ENCODE measurements around the gene CD2BP2. TPM values are rescaled to one million over a fixed set of nuclear protein-coding genes. Genes with fewer than 3 reads are reported as not detected.

Gene CD2BP2
- total and polyA plus RNA-seq, 2 of the 8 experiments (the other 6 are each of a cell fraction or from before 2014, with no cell fraction given): 22.4 to 55.3 TPM

GRCh38 chr16:30351001-30351441 is 4.1 kb downstream of the CD2BP2 start:
- no peak overlapping the region for H3K9ac ChIP-seq (replicated peaks in 1 of 4; ENCODE audit: extremely low read depth in 1 of 4, low read depth in 3 of 4, low read length in 3 of 4)
- TF ChIP-seq SIX5 (IDR thresholded peaks at IDR 0.05; ENCODE audit: low read depth, low read length) (no peak), EZH2 (IDR thresholded peaks at IDR 0.05; ENCODE audit: low read depth, low read length, severe bottlenecking) (no peak), MAX (IDR thresholded peaks at IDR 0.05) (no peak), HDAC2 (IDR thresholded peaks at IDR 0.05; ENCODE audit: borderline replicate concordance in 1 of 2, low read depth in 2 of 2, low read length in 2 of 2) (no peak), JUND (IDR thresholded peaks at IDR 0.05; ENCODE audit: low read length) (no peak), RBBP5 (IDR thresholded peaks at IDR 0.05; ENCODE audit: borderline replicate concordance, low read depth, low read length) (no peak), EP300 (IDR thresholded peaks at IDR 0.05; ENCODE audit: borderline replicate concordance in 1 of 2, low read depth in 2 of 2, low read length in 2 of 2) (no peak), SUZ12 (IDR thresholded peaks at IDR 0.05; ENCODE audit: low read length) (no peak), GABPA (IDR thresholded peaks at IDR 0.05; ENCODE audit: borderline replicate concordance, insufficient read depth, low read length) (no peak), KDM4A (IDR thresholded peaks at IDR 0.05; ENCODE audit: low read depth, low read length, severe bottlenecking) (no peak)
- no peak overlapping the region for H2BK20ac ChIP-seq (ENCODE audit: low read length)
- H2AK5ac ChIP-seq (ENCODE audit: low read depth, low read length): no peak overlapping the region
- H4K5ac ChIP-seq (ENCODE audit: insufficient read length, low read depth, low read length): no peak overlapping the region
- no peaks in the 10 kb centered on the region for H3K27me3 ChIP-seq (replicated peaks in 1 of 4; ENCODE audit: control insufficient read depth in 3 of 4, extremely low read depth in 1 of 4, insufficient read depth in 3 of 4, low read length in 3 of 4)
- H3K23ac ChIP-seq (ENCODE audit: insufficient read length): no peak overlapping the region
- no peak overlapping the region for H2BK120ac ChIP-seq (replicated peaks; ENCODE audit: low read depth, low read length)
- FAIRE-seq (no peak), DNase-seq (ENCODE audit: low read depth in 1 of 2, low spot score in 2 of 2) (no peak)
- no peak overlapping the region for H3K56ac ChIP-seq (replicated peaks; ENCODE audit: insufficient read length, low read depth, low read length)
- ChIA-PET CTCF (ENCODE audit: partially characterized antibody) (interaction anchor here (0.9 to 1.0 kb wide), 2 partner anchors 9 to 59 kb away, joined by 3 read pairs; no protein-coding TSS in a partner anchor), POLR2A (ENCODE audit: partially characterized antibody) (interaction anchor here (1.1 to 1.2 kb wide), 2 partner anchors 20 to 32 kb away, joined by 3 to 4 read pairs; partner anchors contain the start of gene SEPTIN1)
- H3K4me3 ChIP-seq (ENCODE audit: extremely low read depth in 1 of 4, insufficient read depth in 2 of 4, low read depth in 3 of 4, low read length in 4 of 4): no peak overlapping the region
- peaks cover 11 to 37% (median 30%) of the 10 kb centered on the region in 4 experiments for H3K36me3 ChIP-seq (ENCODE audit: control insufficient read depth in 2 of 4, insufficient read depth in 4 of 4, low read length in 3 of 4)
- peaks cover 10% of the 10 kb centered on the region for H3K23me2 ChIP-seq (ENCODE audit: low read depth, low read length)
- H4K20me1 ChIP-seq (replicated peaks in 1 of 2; ENCODE audit: control insufficient read depth in 1 of 2, insufficient read depth in 2 of 2, low read length in 2 of 2): peaks cover 0 to 3% of the 10 kb centered on the region in 2 experiments
- H2BK15ac ChIP-seq (ENCODE audit: low read length): no peak overlapping the region
- H3K4me2 ChIP-seq (ENCODE audit: insufficient read depth in 1 of 2, low read depth in 2 of 2, low read length in 2 of 2): no peak overlapping the region
- no peak overlapping the region for H4K8ac ChIP-seq (ENCODE audit: extremely low read depth, insufficient read depth, low read length)
- H3K79me2 ChIP-seq (ENCODE audit: control insufficient read depth in 1 of 2, insufficient read depth in 2 of 2, low read length in 2 of 2): peaks cover 0 to 14% of the 10 kb centered on the region in 2 experiments; a peak in 2 of 4 replicates
- H2AFZ ChIP-seq (ENCODE audit: low read length): no peak overlapping the region
- H3K14ac ChIP-seq (ENCODE audit: insufficient read length): no peak overlapping the region
- H3K79me1 ChIP-seq (ENCODE audit: low read depth, low read length): no peaks in the 10 kb centered on the region; the same call in 1 of the 2 replicates
- no peak overlapping the region for H2BK12ac ChIP-seq (ENCODE audit: low read depth, low read length)
- WGBS, 2 experiments (ENCODE audit: extremely low coverage in 1 of 2, insufficient coverage in 1 of 2, insufficient read length in 1 of 2, insufficient replicate concordance in 2 of 2, low coverage in 1 of 2, low lambda C conversion rate in 2 of 2, missing lambda C conversion rate in 1 of 2): 94% methylated on average over 15 of the region's 15 CpGs; no CpG with 5 or more reads in 1 of the 2 experiments
- H3K4ac ChIP-seq (replicated peaks; ENCODE audit: insufficient read length, low read depth, low read length): no peak overlapping the region
- peaks cover 0 to 9% (median 4%) of the 10 kb centered on the region in 4 experiments; a peak in 5 of 7 replicates for H3K4me1 ChIP-seq (replicated peaks in 1 of 4; ENCODE audit: control insufficient read depth in 3 of 4, insufficient read depth in 4 of 4, low read length in 3 of 4)
- H3K27ac ChIP-seq (ENCODE audit: low read depth, low read length): no peak overlapping the region
- no peak overlapping the region for H4K91ac ChIP-seq (replicated peaks; ENCODE audit: insufficient read length, low read length)
- H2BK5ac ChIP-seq (ENCODE audit: low read depth, low read length): no peak overlapping the region
- H3K9me3 ChIP-seq (ENCODE audit: insufficient read depth in 2 of 2, low read depth in 1 of 2, low read length in 1 of 2): no peaks in the 10 kb centered on the region
- no peak overlapping the region for H3K18ac ChIP-seq (ENCODE audit: extremely low read depth, low read length)

All from H1 (cell line).